HG03558 (cell line): Measurements from ENCODE around the gene COL17A1.

Experiments used
- ATAC-seq: cut with Tn5 transposase; IDR thresholded peaks from one replicate; pipeline ENCODE4 v1.9.1; 2021; ENCODE audit warnings: moderate number of reproducible peaks; ENCODE audit not compliant: unreplicated experiment; ENCODE audit errors: extremely low read depth

The COL17A1 gene

DNA sequence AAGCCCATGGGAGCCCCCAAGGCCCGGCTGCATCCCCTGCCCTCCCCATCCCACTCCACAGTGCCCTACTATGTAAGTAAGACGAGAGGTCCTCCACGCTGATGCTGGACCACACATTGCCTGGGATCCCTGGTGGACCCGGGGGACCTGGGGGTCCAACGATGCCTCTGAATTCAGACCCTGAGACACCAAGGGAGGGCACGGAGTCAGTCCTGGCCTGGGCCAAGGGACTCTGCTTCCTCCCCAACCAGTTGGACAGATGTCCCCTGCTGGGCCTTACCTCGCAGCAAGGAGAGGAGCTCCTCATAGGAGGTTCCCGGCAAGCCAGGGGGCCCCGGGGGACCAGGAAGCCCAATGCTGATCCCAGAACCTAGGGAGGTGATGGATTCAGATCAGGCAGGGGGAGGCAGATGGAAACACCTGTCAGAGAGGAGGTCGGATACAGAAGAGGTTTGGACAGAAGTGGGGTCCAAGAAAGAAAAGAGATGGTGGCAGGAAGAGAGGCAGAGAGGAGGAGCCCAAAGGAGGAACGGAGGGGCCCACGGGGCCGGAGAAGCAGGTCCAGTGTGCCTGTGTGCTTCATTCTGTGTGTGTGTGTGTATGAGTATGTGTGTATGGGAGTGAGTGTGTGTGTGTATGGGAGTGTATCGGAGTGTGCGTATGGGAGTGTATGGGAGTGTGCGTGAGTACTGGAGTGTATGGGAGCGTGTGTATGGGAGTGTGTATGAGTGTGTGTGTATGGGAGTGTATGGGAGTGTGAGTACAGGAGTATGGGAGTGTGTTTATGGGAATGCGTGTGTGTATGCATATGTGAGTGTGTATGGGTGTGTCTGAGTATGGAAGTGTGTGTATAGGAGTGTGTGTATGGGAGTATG is 50.2 kb downstream of the COL17A1 start:
- ATAC-seq, result no peak

DNA sequence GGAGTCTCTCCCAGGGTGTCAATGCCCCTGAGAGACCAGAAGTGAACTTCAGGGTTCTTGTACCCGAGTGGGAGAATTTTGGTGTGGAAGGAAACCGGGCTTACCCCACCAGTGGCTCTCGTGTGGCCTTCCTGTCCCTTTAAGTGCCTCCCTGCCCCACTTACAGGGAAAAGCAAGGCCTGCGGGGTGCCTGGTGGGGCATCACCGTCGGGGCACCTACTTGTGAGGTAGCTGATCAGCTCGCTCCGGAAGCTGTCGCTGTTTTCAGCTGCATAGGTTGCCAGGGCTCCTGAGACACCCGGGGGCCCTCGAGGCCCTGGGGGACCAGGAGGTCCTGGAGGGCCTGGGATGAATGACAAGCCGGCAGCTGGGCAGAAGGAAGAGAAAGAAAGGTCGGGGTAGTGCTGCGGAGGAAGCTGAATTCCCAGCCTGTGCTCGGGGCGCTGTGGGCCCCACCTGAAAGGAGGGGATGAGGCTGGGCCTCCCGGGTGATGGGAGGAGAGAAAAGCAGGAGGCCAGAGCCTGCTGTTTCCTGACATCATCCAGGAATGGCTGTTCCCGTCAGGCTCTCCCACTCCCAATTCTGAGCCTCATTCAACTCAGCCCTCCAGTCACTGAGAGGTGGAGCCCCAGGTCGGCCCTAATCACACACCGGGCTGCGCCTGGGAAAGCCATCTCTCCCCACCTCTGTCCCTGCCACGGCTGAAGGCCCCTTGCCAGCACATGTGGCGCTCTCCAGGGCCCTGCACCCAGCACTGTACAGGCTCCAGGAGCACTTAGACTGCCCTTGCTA is 51.1 kb downstream of the COL17A1 start:
- no peak for ATAC-seq

DNA sequence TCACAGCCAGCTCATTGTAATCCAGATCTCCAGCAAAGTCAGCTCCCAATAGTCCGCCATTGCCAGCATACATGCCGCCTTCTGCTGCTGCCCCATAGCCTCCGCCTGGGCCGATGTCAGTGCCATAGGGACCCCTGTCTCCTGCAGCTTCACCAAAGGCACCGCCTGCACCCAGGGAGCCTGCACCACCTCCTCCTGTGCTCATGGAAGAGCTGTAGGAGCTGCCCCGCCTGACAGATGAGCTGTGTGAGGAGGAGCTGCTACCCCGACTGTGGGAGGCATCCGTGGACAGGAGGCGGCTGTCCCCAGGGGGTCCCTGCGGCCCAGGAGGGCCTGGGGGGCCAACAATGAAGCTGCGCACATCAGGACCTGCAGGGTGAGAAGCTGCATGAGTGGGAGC is 51.7 kb downstream of the COL17A1 start:
- ATAC-seq, result no peak

DNA sequence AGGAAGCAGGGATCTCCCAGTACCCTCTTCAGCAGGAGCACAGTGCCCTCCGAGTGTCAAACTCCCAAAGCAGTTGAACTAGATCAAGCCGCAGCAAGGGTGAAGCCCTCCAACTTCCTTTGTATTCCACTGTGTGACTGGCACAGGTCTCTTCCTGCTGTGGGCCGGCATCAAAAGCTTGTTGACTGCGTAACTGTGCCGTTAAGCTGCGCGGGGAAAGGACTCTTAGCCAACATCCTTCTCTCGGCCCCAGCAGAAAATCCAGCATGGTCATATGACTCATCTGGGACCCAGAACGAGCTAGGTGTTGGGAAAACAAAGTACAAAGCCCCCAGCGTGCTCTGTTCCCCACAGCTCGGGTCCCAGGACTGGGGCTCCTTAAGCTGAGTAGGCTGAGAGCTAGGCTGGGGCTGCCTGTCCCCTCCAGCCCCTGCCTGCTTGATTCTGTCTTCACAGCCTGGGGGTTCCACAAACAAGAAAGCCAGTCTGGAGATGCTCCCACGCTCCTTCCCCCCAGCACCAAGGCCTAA is 52.2 kb downstream of the COL17A1 start:
- no peak for ATAC-seq

DNA sequence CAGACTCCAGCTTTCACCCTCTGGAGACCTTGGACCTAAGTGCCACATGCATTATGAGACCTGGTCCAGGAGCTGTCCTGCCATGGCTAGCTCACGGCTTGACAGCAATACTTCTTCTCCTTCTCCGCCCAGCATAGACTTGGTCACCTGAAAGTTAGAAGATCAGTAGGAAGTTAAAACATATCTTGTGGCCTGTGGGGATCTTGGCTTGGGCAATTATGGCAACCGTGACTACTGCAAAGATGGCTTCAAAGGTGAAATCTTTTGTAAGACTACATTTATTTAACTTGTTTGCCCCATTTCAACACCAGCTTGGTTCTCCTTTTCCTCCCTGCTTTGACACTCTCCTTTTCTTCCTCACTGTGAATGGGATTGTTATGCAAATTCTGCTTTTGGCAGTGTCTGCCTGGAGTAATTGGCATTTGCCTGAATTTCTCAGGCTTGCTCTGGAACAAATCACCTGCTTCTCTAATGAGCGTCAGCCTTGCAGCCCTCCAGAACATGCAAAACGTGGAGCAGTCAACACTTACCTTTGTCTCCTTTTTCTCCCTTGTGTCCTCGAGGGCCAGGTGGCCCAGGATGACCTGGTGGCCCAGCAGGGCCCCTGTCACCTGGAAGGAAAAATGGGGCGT is 53.4 kb downstream of the COL17A1 start:
- ATAC-seq, result no peak

DNA sequence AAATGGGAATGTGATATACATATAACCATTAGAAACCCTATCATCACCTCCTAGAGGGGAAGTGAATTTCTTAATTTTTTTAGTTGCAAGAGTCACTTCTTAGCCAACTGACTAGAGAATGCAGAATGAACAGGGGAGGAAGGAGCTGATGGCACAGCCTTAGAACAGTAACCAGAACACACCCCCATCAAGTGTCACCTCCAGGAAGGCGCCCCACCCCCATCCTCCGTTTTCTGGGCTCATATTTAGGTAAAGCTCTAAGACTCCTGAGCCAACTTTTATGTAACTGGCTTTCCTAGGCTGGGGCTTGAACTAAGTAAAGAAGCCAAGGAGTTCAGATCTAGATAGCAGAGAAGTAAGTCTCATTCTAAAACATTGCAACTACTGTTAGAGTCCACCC is 54.0 kb downstream of the COL17A1 start:
- no peak for ATAC-seq

DNA sequence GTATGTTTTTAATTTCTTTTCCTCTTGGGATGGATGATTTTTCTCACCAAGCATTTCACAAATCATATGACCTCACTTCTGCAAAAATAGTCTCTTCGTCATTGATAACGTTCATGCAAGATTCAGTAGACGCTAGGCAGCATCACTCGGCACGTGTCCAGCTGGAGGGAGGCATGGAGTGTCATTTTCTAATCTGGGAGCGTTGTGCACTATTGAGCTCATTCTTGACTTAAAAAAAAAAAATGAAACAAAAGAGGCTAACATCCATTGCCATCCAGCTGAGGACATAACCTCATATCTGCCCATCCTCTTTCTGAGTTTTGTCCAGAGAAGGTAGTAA is 56.2 kb downstream of the COL17A1 start:
- ATAC-seq, result no peak

DNA sequence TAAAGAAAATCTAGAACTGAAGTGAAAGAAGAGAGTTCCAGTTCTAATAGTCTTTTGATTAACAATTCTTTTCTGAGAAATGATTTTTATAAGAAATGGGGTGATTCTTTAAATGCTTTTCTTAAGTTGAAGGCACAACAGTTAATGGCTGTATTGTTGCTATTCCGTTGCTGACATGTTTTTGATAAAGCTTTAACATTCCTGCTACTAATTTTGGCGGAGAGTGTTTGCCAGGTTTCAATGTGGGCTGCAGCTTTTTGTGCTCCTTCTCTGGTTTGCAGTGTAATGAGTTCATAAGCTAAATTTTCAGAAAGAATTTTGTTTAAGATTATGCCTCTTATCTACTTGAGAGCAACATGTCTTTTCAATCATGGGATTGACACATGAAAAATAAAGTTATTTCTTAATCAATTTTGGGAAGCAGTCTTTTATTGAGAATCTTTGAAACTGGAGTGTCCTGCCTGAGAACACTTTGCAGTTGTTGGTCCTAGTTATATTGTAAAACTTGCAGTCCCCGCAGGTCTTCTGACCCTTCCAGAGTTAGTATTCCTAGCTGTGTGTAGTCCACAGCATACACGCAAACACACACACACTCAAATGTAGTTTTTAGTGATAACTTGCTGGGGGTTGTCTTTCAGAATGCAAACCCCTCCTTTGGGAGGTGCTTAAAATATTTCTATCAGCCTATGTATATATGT is 56.7 kb downstream of the COL17A1 start:
- no peak for ATAC-seq

DNA sequence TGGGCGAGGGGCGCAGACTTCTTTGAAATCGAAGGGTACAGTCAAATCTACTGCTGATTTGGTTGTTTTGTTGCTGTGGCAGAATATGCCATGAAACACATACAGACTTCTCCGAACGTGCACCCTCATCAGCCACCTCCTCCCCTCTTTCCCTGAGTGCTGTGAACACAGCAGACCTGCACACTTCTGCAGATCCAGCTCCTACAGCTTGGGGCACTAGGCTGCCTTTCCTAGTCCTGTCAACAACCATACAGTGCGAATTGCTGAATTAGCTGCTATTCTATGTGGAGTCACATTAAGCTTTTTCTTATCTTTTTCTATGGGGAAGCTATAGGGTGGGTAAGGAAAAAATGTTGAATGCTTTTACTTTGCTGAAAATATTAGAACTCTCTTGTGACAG is 57.5 kb downstream of the COL17A1 start:
- ATAC-seq, result no peak

DNA sequence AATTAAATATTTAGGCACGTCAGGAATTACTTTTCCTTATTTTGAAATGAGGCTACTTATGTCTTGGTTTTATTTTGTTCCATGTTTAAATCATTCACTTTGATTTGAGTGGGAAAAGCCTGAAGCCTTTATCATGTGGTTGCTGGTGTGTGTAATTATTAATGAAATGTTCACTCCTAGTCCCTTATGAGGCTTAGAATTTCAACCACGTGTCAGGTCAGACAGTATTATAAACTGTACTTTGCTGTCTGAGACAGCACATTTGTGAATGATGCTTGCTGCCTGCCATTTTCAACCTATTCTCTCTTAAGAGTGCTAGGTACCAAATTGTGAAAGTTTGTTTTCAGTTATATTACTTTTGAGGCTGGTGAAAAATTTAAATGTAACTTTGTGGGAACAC is 58.9 kb downstream of the COL17A1 start:
- no peak for ATAC-seq

DNA sequence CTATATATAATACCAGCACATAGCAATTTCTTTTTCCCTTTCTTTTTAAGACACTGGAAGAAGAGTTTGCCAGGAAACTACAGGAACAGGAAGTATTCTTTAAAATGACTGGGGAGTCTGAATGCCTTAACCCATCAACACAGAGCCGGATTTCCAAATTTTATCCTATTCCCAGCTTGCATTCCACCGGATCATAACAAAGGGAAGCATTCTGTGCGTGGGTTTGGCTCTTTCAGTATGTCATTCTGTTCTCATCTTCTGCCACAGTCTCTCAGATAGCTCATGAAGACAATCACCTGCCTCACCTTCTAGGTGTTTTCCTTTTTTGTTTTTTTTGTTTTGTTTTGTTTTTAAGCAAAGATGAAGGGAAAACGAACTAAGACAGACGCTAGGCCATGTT is 60.2 kb downstream of the COL17A1 start:
- ATAC-seq, result no peak

DNA sequence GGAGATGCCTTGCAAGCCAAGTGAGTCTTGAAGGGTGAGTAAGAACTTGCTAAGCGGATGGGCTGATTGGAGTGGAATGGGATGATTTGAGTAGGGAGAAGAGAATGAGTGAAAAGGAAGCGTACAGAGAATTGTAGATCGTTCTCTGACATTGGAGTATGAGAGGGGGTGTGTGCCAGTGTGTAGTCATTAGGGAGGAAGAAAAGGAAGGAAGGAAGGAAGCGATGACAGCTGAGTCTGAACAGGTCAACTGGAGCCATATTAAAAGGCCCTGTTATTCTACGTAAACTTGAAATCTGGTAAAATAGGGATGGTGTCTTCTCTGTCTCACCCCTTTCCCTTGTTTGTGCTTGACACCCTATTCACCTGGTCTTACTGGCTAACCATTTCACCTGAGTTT is 63.7 kb downstream of the COL17A1 start:
- ATAC-seq, result no peak

DNA sequence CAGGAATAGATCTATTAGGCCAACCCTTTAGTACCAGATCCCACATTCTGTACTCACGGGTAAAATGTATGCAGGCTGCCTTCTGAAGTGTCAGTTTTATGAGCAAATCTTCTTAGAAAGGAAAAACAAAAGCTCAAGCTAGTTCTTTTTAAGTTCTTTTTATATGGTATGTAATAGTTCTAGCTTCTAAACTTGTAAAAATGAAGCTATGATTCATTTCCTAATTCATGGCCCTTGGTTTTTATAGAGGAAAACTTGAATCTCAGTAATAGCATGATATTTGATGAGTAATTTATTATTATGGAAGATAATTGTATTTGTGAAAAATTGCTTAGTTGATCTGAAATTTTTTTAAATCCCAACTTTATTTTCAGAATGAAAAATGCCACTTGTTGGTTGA is 64.4 kb downstream of the COL17A1 start:
- no peak for ATAC-seq

DNA sequence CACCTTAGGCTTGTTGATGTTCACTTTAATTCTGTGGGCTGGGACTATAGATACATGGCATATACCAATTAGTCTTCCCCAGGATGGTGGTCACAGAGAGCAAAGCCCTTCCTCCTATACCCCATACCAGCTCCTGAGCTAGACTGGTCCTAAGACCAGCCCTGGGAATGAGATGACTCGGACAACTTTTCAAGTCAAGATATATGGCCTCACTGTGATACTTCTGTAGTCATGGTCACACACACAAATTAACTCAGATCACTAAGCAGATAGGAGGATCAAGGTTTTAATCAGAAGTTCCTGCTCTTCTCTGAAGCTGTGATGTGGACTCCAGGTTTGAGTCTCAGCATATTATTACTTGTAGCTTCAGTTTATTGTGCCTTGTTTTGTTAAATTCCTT is 65.7 kb downstream of the COL17A1 start:
- no peak for ATAC-seq

DNA sequence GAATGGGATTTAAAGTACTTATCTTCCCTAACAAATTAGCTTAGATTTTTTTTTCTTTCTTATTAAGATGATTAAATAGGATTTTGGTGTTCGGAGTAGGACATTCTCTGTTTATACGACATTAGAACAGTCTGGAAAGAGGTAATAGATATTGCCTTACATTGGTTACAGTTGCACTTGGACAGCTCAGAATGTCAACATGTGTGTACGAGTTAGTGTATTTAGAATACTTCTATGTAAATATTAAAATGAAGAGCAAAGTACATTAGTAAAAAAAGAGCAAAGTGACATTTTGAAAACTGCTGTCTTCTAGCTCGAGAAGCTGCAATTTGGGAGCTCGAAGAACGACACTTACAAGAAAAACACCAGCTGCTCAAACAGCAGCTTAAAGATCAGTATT is 67.2 kb downstream of the COL17A1 start:
- ATAC-seq, result no peak

DNA sequence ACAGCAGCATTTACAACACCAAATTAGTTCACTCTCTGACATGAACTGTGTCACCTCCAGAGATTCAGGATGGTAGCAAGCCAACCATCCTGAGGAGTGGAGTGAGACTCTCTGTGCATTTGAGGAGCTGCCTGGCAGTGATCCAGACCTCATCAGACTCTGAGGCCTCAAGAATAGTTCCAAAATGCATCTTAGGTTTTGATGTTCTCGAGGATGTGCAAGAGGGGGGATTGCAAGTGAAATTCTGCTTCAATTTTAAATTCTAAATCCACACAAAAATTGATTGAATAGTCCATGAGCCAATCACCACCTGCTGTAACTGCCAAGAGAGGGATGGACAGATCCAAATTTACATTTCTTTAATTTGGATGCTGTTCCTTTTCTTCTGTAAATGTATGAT is 69.0 kb downstream of the COL17A1 start:
- ATAC-seq, result no peak

DNA sequence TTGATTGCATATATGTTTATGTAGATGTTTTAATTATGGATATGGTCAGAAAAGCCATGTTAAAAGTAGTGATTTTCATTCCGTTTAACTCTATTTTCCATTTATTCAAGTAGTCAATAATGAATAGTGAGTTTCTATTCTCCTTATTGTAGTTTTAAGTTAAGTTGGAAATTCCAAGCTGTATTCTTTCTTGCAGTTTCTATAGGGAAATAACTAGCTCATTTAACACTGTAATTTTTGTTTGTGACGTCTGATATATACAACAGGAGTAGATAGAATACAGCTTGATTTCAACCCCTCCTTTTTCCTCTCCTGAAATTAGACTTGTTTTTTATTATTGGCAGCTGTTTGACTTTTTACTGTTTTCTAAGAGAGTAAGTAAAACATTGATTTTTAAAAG is 71.5 kb downstream of the COL17A1 start:
- no peak for ATAC-seq

DNA sequence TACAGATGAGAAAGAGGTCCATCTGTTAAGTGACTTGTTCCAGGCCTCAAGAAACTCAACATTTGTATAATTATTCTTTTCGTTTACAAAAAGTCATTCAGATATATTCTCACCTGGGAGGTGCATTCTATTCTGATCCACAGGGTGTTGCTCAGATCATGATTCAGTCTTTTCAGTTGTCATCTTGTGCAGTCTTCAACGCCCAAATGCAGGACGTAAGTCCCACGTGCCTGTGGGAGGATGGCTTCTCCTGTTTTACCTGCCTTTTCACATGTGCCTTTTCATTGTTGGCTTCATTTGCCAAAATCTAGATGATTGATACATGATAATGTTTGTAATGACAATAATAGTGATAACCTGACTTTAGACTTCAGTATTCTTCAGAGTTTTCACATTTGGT is 72.2 kb downstream of the COL17A1 start:
- no peak for ATAC-seq

DNA sequence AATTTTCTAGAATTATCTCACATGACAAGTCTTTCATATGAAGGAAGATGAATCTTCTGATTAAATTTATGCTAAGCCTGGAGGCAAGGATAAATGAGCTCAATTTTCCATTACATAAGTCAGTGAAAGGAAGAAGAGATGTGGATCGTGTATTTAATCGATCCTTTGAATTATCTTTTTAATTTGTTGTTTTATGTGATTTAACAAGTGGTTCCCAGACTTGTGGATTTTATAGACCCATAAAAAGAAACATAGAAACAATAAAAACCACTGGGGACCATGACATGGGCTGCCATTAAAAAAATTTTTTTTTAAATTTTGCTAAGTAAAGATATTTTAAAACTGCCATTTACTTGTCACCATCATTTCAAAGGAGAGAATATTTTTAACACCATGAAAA is 73.8 kb downstream of the COL17A1 start:
- ATAC-seq, result no peak

DNA sequence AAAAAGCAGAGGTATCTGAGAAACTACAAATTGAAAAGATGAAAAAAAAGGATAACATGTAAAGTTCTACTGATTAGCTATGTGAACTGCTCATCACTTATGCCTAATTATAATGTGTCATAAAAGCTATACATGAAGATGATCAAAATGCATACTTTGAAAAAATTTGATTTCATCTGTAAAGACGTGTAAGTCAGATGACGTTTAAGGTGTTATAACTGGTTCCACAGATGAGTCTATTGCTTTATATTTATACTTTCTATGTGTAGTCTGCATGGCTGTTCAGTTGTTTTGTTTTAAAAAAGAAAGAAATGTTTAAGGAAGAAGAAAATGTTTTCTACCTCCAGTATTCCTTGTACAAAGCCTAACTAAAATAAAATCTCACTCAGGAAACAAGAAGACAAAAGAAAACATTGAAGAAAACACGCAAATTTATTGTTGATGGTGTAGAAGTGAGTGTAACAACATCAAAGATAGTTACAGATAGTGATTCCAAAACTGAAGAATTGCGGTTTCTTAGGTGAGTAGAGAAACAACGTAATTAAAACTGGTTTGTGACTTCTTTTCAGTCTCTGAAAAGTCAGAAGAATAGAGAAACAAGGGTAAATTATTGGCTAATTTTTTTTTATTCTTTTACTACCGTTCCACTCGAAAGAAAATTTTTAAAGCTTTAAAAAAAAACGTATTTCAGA is 80.4 kb downstream of the COL17A1 start:
- ATAC-seq, result no peak
